Coronary artery (tissue), 2 donors: ENCODE measurements around the gene SLC45A2.
"Not testable (repeated sequence)": the region's sequence is repeated elsewhere in the genome, so short reads cannot be mapped to it uniquely, and the experiment has no call there.

Source experiments
- DNase-seq: peaks from one replicate; pipeline ENCODE4 v3.0.0-alpha.2; 2017; ENCODE audit warnings: low spot score
- H3K27ac ChIP-seq, 2 donors: fragments of 200-600 bp; sonication (generic); one replicate each; pipeline ENCODE4 v1.5.1; 2016 to 2019
- H3K4me3 ChIP-seq: fragments of 200-600 bp; sonication (generic); 2 replicates; pipeline ENCODE4 v1.5.1; 2016; ENCODE audit warnings: mild to moderate bottlenecking, moderate library complexity
- CTCF ChIP-seq: fragments of 200-600 bp; sonication (generic); IDR thresholded peaks from one replicate; pipeline ENCODE4 v1.5.1; 2019; ENCODE audit warnings: antibody characterized with exemption

SLC45A2 gene, protein sequence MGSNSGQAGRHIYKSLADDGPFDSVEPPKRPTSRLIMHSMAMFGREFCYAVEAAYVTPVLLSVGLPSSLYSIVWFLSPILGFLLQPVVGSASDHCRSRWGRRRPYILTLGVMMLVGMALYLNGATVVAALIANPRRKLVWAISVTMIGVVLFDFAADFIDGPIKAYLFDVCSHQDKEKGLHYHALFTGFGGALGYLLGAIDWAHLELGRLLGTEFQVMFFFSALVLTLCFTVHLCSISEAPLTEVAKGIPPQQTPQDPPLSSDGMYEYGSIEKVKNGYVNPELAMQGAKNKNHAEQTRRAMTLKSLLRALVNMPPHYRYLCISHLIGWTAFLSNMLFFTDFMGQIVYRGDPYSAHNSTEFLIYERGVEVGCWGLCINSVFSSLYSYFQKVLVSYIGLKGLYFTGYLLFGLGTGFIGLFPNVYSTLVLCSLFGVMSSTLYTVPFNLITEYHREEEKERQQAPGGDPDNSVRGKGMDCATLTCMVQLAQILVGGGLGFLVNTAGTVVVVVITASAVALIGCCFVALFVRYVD

GRCh38 chr5:33984671-33985124 lies at the start of gene SLC45A2:
Gene SLC45A2, minus strand, starts transcription at chr5:33984693. Its CDS starts 110 bp downstream, at chr5:33984583.
- DNase-seq: no peak
- H3K27ac ChIP-seq: no peak within 1 kb of the TSS
- H3K4me3 ChIP-seq: no peak within 1 kb of the TSS
- TF ChIP-seq CTCF: no peak

- no peak for DNase-seq
- no peak overlapping the region for H3K4me3 ChIP-seq
- no peak for TF ChIP-seq CTCF
- H3K27ac ChIP-seq: no peak overlapping the region
Observed at GRCh38 chr5:34031966-34032365, 47.5 kb upstream of the SLC45A2 start.

GRCh38 chr5:34031117-34031516 lies 46.6 kb upstream of the SLC45A2 start:
- no peak for TF ChIP-seq CTCF
- H3K4me3 ChIP-seq: no peak overlapping the region
- H3K27ac ChIP-seq: no peak overlapping the region
- no peak for DNase-seq

GRCh38 chr5:34030585-34030984 lies 46.1 kb upstream of the SLC45A2 start:
- H3K27ac ChIP-seq: not testable (repeated sequence)

GRCh38 chr5:34030048-34030447 lies 45.6 kb upstream of the SLC45A2 start:
- H3K27ac ChIP-seq: no peak overlapping the region
- no peak for TF ChIP-seq CTCF
- H3K4me3 ChIP-seq: no peak overlapping the region
- DNase-seq: no peak

More at GRCh38 chr5:34030585-34030984, 46.1 kb upstream of the SLC45A2 start:
- DNase-seq, H3K4me3 ChIP-seq: not testable (repeated sequence)

DNA sequence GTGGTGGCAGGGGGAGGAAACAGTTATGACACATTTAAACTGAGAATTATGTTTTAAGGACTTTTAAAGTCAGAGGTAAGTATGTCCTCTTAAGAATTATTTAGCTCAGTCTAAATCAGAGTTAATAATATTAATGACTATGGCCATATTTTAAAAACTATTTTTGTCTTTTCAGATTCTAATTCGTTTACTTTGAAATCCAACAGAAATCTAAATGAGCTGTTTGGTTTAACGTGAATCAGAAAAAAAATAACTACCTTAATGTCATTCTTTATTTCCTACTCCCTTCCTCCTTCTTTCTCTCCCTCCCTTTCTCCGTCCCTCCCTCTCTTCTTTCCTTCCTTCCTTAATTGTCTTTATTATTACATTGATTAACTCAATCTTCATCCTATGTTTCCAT lies 43.9 kb upstream of the SLC45A2 start:
- H3K4me3 ChIP-seq: no peak overlapping the region
- TF ChIP-seq CTCF: no peak
- no peak for DNase-seq
- H3K27ac ChIP-seq: no peak overlapping the region

DNA sequence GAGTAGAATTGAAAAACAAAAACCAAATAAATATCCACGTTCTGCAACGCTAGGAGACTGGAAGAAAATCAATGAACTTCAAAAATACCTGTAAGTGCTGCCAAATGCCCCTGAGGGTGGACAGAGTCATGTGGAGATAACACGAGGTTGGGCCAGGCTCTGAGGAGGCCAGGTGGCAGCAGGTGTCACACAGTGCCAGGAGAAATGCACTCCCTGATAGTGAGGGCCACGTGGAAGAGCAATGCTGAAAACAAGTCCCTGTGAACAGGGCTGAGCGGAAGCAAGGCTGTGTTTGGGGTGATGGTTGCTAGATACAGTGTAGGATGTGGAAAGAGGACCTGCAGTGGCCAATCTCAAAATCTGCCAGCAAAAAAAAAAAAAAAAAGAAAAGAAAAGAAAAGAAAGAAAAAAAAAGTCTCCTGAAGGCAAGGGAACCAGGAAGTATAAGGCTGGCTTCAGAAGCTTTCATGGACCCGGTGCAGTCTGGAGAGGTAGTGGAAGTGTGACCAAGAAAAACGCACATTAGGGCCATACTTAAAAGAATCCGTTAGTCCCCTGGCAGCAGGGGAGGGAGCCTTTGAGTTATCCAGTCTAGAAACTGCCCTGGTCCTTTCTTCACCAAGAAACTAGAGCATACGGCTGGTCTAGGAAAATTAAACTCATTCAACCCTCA lies 41.7 kb upstream of the SLC45A2 start:
- Histone ChIP-seq H3K27ac (no peak overlapping the region), H3K4me3 (no peak overlapping the region)
- DNase-seq: no peak
- TF ChIP-seq CTCF: no peak
